CMK (cell line): ENCODE measurements around the gene MTRF1L.
"Not testable (repeated sequence)": the region's sequence is repeated elsewhere in the genome, so short reads cannot be mapped to it uniquely, and the experiment has no call there.

Source experiments
- DNase-seq: peaks from one replicate; pipeline ENCODE4 v3.0.0-alpha.2; 2010; ENCODE audit warnings: low read depth

MTRF1L gene

GRCh38 chr6:152969688-152970418 lies 32.7 kb downstream of the MTRF1L start:
- no peak for DNase-seq

GRCh38 chr6:152966168-152966894 lies 36.2 kb downstream of the MTRF1L start:
- DNase-seq, result not testable (repeated sequence)

- DNase-seq, result no peak
Measured at GRCh38 chr6:152959333-152959732, 43.2 kb downstream of the MTRF1L start.

GRCh38 chr6:152957796-152958195 lies 44.7 kb downstream of the MTRF1L start:
- DNase-seq, result no peak

- no peak for DNase-seq
Measured at GRCh38 chr6:152954443-152954842, 48.1 kb downstream of the MTRF1L start.

GRCh38 chr6:152952866-152953509 lies 49.5 kb downstream of the MTRF1L start:
- DNase-seq, result no peak

- no peak for DNase-seq
Measured at GRCh38 chr6:152952045-152952444, 50.5 kb downstream of the MTRF1L start.

- no peak for DNase-seq
Measured at GRCh38 chr6:152950240-152950639, 52.3 kb downstream of the MTRF1L start.

- DNase-seq, result no peak
Measured at GRCh38 chr6:152948150-152948768, 54.2 kb downstream of the MTRF1L start.

- DNase-seq, result no peak
Measured at GRCh38 chr6:152946995-152947394, 55.5 kb downstream of the MTRF1L start.

- no peak for DNase-seq
Measured at GRCh38 chr6:152946484-152946883, 56.0 kb downstream of the MTRF1L start.

- DNase-seq, result no peak
Measured at GRCh38 chr6:152943260-152943897, 59.1 kb downstream of the MTRF1L start.

- no peak for DNase-seq
Measured at GRCh38 chr6:152942319-152942869, 60.1 kb downstream of the MTRF1L start.

GRCh38 chr6:152941746-152942145 lies 60.8 kb downstream of the MTRF1L start:
- no peak for DNase-seq
